Prostate gland (tissue), 2 donors: Measurements from ENCODE around the gene ZCCHC7. TPM values are rescaled to one million over a fixed set of nuclear protein-coding genes. Genes with fewer than 3 reads are reported as not detected.
"Not testable (repeated sequence)": the region's sequence is repeated elsewhere in the genome, so short reads cannot be mapped to it uniquely, and the experiment has no call there.

Experiments
- DNase-seq: peaks from one replicate; pipeline ENCODE4 v3.0.0-alpha.2; 2019; ENCODE audit warnings: low spot score
- H3K27ac ChIP-seq, 2 donors: fragments of 200-600 bp; sonication (generic); 2 replicates each; pipeline ENCODE4 v1.5.1; 2017 to 2019
- H3K27me3 ChIP-seq: fragments of 200-600 bp; sonication (generic); replicated peaks from 2 replicates; pipeline ENCODE4 v1.5.1; 2019; ENCODE audit not compliant: insufficient read depth
- H3K36me3 ChIP-seq, 2 donors: fragments of 200-600 bp; sonication (generic); 1 replicate in 1 of 2; 2 replicates in 1 of 2; pipeline versions ENCODE4 v1.5.1 to v1.8.1; 2017 to 2019
- H3K4me1 ChIP-seq: fragments of 200-600 bp; sonication (generic); replicated peaks from 2 replicates; pipeline ENCODE4 v1.5.1; 2019
- H3K4me3 ChIP-seq, 2 donors: fragments of 200-600 bp; sonication (generic); 2 replicates each; pipeline ENCODE4 v1.5.1; 2017 to 2019
- H3K9me3 ChIP-seq: fragments of 200-600 bp; sonication (generic); 2 replicates; pipeline ENCODE4 v1.5.1; 2017
- CTCF ChIP-seq, 4 experiments: fragments of 200-600 bp in 2 of 4; fragments of 450-650 bp in 2 of 4; sonication (generic) in 2 of 4; IDR thresholded peaks; 1 replicate in 3 of 4; 2 replicates in 1 of 4; pipeline ENCODE4 v1.5.1; 2016 to 2019; ENCODE audit warnings: antibody characterized with exemption in 4 of 4, mild to moderate bottlenecking in 2 of 4, moderate library complexity in 2 of 4
- POLR2A ChIP-seq: fragments of 450-650 bp; IDR thresholded peaks from one replicate; pipeline ENCODE4 v1.6.1; 2016; ENCODE audit warnings: antibody characterized with exemption, mild to moderate bottlenecking
- POLR2AphosphoS5 ChIP-seq: sonication (generic); formaldehyde crosslinking; IDR thresholded peaks from one replicate; pipeline ENCODE4 v1.6.1; 2017; ENCODE audit warnings: antibody characterized with exemption
- WGBS: methylation state at CpG from one replicate; pipeline ENCODE4 v1.1.5; 2018; 5-methylcytosine and 5-hydroxymethylcytosine counted together
- intact Hi-C: fragments of 100-400 bp; cut with DNase I; formaldehyde crosslinking; loops from one replicate; pipeline ENCODE4 v1.14.2; 2022
- total RNA-seq, 2 donors: library from RNA; depleted of rRNA; stranded (reverse); fragments of >200 nt; gene quantifications; one replicate each; pipeline ENCODE4 v1.1.0, GENCODE V29; 2016

ZCCHC7 gene
- total RNA-seq, 2 donors from 2014 or later, result 12.7 to 14.2 TPM

GRCh38 chr9:37082214-37082765, 38.1 kb upstream of the ZCCHC7 start:
- DNase-seq, result no peak
- H3K27ac ChIP-seq, result no peak overlapping the region
- 68% methylated on average over 4 of the region's 4 CpGs for WGBS
- no peaks in the 10 kb centered on the region for H3K27me3 ChIP-seq
- intact Hi-C loops, result loop anchor here (5.0 kb wide), 1 partner anchor 35 kb away; no protein-coding TSS in a partner anchor
- H3K4me1 ChIP-seq, result no peaks in the 10 kb centered on the region
- H3K9me3 ChIP-seq, result no peaks in the 10 kb centered on the region
- no peaks in the 10 kb centered on the region for H3K36me3 ChIP-seq
- TF ChIP-seq POLR2A (no peak), CTCF (IDR thresholded peaks at IDR 0.05) (no peak), POLR2AphosphoS5 (no peak)
- H3K4me3 ChIP-seq, result no peak overlapping the region

GRCh38 chr9:37083654-37084053, 36.7 kb upstream of the ZCCHC7 start:
- Histone ChIP-seq H3K36me3 (no peaks in the 10 kb centered on the region), H3K4me3 (no peak overlapping the region), H3K4me1 (no peaks in the 10 kb centered on the region), H3K27ac (no peak overlapping the region), H3K9me3 (no peaks in the 10 kb centered on the region), H3K27me3 (no peaks in the 10 kb centered on the region)
- no peak for DNase-seq
- intact Hi-C loops, result loop anchor here (5.0 kb wide), 1 partner anchor 34 kb away; no protein-coding TSS in a partner anchor
- TF ChIP-seq POLR2A (no peak), POLR2AphosphoS5 (no peak), CTCF (IDR thresholded peaks at IDR 0.05) (no peak)

- no peak for DNase-seq
- Histone ChIP-seq H3K4me1 (no peaks in the 10 kb centered on the region), H3K27ac (no peak overlapping the region), H3K9me3 (no peaks in the 10 kb centered on the region), H3K27me3 (no peaks in the 10 kb centered on the region), H3K36me3 (no peaks in the 10 kb centered on the region), H3K4me3 (no peak overlapping the region)
- 95% methylated on average over 1 of the region's 1 CpG for WGBS
- intact Hi-C loops, result no loop called here
- TF ChIP-seq POLR2AphosphoS5 (no peak), POLR2A (no peak), CTCF (IDR thresholded peaks at IDR 0.05) (no peak)
Measured at GRCh38 chr9:37085233-37085632, 35.1 kb upstream of the ZCCHC7 start.

GRCh38 chr9:37092714-37093295, 27.6 kb upstream of the ZCCHC7 start:
- DNase-seq, result peak; percentile 20
- intact Hi-C loops, H3K36me3 ChIP-seq, H3K4me3 ChIP-seq, H3K27me3 ChIP-seq, H3K4me1 ChIP-seq, H3K9me3 ChIP-seq, H3K27ac ChIP-seq: not testable (repeated sequence)
- TF ChIP-seq POLR2AphosphoS5, result peak; percentile 56
- 58% methylated on average over 3 of the region's 5 CpGs for WGBS

- Histone ChIP-seq H3K4me1 (no peaks in the 10 kb centered on the region), H3K36me3 (no peaks in the 10 kb centered on the region), H3K27ac (no peak overlapping the region), H3K27me3 (no peaks in the 10 kb centered on the region), H3K4me3 (no peak overlapping the region), H3K9me3 (no peaks in the 10 kb centered on the region)
- WGBS, result 83% methylated on average over 1 of the region's 1 CpG
- intact Hi-C loops, result no loop called here
- TF ChIP-seq POLR2AphosphoS5 (no peak), CTCF (IDR thresholded peaks at IDR 0.05) (no peak), POLR2A (no peak)
- DNase-seq, result no peak
Measured at GRCh38 chr9:37094751-37095150, 25.6 kb upstream of the ZCCHC7 start.
